ENCODE measurements around the gene ZNF831.

Gene ZNF831

DNA sequence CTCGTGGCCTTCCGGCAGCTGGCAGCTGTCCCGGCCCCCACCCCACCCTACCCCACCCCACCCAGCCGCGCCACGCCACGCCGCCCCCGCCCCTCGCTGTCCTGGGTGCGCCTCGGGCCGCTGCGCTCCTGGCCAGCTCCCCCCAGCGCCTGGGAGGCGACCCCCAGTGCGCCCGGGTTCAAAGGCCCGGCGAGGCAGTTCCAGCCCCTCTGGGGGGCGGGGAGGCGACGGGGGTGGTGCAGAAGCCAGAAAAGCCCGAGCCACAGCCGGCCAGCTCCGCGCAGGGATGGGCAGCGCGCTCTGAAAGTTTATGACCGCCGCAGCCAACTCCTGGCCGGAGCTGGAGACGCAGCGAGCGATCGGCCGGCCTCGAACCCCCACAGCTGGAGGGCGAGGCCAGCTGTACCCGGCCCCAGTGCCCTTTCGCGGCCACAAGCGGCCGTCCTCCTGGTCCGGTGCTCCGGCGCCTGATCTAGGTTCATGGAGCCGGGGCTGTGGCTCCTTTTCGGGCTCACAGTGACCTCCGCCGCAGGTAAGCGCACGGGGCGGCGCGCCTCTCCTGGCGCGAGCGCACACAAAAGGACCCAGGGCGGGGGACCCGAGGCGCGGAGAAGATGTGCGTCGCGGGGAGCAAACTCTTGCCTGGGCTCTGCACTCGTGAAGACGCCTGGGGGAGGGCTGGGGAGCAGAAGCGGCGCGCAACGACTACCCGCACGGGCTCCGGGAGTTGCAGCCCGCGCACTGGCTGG lies 136.9 kb downstream of the ZNF831 start, which contains the start of gene EDN3:
EDN3 (plus strand) TSS at position 279 of the 749 bp plus-strand sequence; CDS start at position 481, 202 bp downstream.
- no peak for DNase-seq (ENCODE audit: low read depth in 2 of 2, low spot score in 1 of 2)

DNA sequence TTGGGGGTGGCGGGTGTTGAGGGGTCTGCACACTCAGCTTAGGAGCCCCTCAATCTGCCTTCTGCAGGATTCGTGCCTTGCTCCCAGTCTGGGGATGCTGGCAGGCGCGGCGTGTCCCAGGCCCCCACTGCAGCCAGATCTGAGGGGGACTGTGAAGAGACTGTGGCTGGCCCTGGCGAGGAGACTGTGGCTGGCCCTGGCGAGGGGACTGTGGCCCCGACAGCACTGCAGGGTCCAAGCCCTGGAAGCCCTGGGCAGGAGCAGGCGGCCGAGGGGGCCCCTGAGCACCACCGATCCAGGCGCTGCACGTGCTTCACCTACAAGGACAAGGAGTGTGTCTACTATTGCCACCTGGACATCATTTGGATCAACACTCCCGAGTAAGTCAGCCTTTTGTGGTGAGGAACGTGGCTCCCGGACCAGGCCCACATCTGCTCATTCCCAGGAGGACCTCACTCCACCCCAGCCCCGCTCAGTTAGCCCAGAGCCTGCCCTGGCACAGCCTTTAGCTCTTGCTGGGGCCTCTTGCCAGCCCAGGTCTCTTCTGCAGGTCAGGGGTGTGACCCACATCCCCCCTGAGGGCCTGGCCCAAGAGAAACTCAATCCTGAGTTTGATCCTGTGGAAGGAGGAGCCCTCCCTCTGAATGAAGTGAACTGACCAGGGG lies 137.9 kb downstream of the ZNF831 start:
- no peak for DNase-seq (ENCODE audit: low read depth in 2 of 2, low spot score in 1 of 2)

DNA sequence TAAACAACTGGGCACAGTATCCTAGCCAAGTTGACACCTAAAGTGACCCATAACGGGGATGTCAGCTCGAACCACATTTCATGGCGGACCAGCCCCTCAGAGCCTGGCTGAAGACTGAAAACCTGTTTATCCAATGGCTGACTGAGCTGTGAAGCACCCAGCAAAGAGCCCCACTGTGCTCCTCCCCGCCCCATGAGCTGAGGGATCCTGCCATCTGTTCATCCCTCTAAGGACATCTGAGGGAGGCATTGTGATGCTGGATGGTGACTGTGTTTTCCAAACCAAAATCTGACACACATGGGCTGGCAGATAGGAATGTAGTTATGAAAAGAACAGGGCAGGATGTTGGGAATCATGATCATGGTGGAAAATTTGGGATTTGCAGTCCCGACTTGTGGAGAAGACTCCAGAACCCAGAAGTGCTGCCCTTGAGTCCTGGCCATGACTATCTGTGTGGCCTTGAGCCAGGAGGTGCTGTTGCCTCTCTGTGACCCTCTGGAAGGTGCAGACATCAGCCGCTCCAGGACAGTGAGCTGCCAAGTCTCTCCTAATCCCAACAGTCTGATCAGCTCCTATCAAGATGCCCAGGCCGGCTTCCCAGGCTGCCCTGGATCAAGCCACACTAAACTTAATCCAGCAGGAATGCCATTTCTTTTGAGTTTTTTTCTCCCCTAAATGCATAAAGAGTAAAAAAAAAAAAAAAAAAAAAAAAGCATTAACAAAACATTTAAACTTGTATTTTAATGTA lies 142.5 kb downstream of the ZNF831 start:
- DNase-seq (ENCODE audit: low read depth in 2 of 2, low spot score in 1 of 2) = no peak

DNA sequence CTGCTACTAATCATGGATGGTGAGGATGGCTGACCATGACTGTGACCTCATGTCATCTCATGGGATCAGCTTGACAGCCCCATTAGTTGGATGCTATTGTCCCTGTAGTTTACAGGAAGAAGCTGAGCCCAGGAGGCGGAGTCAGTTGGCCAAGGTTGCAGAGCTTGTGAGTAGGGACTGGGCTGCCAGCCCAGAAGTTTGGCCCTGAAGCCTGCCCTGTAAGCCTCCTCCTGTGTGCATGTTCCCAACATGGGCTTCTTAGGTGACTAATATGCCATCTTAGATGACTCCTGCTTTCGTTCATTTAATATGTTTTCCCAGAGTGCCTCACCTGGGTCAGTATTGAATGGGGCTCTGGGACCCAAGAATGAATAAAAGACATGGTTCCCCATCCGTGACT lies 143.6 kb downstream of the ZNF831 start:
- no peak for DNase-seq (ENCODE audit: low read depth in 2 of 2, low spot score in 1 of 2)

All from stimulated activated CD8-positive, alpha-beta memory T cell treated with anti-CD3 and anti-CD28 coated beads, Interleukin-4, amount 100 ng/mL, for 4 hours (primary cell).